ENCODE results near the gene MYRIP. TPM values are rescaled to one million over a fixed set of nuclear protein-coding genes. Genes with fewer than 3 reads are reported as not detected.
"Not testable (repeated sequence)": the region's sequence is repeated elsewhere in the genome, so short reads cannot be mapped to it uniquely, and the experiment has no call there.

The MYRIP gene
- total RNA-seq, 2 experiments from 2014 or later: not detected

DNA sequence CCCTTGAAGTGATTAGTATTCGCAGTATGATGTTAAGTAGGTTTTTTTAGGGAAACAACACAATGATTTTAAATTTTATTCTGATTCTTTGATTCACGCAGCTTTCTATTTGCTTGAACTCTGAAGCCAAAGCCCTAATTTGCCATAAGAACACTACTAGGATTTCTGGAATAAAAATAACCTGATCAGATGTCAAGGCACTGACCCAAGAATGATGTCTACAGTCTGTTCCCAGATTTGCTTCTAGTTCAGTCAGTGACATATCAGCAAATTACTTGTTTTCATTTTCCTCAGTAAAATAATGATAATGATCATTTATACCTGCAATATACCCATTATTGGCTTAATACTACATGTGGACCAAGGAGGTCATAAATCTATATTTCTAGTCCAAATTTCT is 320.6 kb downstream of the MYRIP start:
- no peaks in the 10 kb centered on the region for H3K4me1 Mint-ChIP-seq (ENCODE audit: low read depth)
- H3K27me3 Mint-ChIP-seq: peaks cover 3% of the 10 kb centered on the region
- DNase-seq: no peak
- ATAC-seq: no peak
- TF ChIP-seq, protein P1, sequence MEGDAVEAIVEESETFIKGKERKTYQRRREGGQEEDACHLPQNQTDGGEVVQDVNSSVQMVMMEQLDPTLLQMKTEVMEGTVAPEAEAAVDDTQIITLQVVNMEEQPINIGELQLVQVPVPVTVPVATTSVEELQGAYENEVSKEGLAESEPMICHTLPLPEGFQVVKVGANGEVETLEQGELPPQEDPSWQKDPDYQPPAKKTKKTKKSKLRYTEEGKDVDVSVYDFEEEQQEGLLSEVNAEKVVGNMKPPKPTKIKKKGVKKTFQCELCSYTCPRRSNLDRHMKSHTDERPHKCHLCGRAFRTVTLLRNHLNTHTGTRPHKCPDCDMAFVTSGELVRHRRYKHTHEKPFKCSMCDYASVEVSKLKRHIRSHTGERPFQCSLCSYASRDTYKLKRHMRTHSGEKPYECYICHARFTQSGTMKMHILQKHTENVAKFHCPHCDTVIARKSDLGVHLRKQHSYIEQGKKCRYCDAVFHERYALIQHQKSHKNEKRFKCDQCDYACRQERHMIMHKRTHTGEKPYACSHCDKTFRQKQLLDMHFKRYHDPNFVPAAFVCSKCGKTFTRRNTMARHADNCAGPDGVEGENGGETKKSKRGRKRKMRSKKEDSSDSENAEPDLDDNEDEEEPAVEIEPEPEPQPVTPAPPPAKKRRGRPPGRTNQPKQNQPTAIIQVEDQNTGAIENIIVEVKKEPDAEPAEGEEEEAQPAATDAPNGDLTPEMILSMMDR (IDR thresholded peaks at IDR 0.05): no peak
- no peaks in the 10 kb centered on the region for H3K36me3 Mint-ChIP-seq (ENCODE audit: low read depth)
- POLR2A ChIA-PET: no interaction called here
- no peaks in the 10 kb centered on the region for H3K9me3 Mint-ChIP-seq
- CTCF ChIA-PET: no interaction called here
- no peak overlapping the region for H3K4me3 Mint-ChIP-seq
- no peak overlapping the region for H3K27ac Mint-ChIP-seq
- intact Hi-C loops (cut with micrococcal nuclease): no loop called here

DNA sequence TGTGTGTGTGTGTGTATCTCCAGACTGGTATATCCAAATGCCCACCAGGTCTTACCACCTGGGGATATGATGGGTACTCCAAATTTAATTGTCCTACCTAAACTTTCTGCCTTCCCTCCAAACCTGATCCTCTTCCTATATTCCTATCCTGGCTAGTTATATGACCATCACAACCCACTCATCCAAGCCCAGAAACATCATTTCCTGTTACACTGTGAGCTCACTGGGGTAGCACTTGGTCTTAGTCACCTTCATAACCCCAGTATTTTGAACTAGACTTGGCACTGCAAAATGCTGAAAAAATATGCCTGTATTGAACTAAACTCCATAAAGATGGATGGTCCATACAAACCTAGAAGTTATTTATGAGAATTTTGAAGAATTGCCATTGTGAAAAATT is 321.3 kb downstream of the MYRIP start:
- H3K27ac Mint-ChIP-seq: no peak overlapping the region
- peaks cover under 1% of the 10 kb centered on the region for H3K9me3 Mint-ChIP-seq
- ChIA-PET CTCF (no interaction called here), POLR2A (no interaction called here)
- intact Hi-C loops (cut with micrococcal nuclease): no loop called here
- ATAC-seq (no peak), DNase-seq (no peak)
- H3K4me1 Mint-ChIP-seq (ENCODE audit: low read depth): no peaks in the 10 kb centered on the region
- H3K27me3 Mint-ChIP-seq: peaks cover 3% of the 10 kb centered on the region
- H3K36me3 Mint-ChIP-seq (ENCODE audit: low read depth): no peaks in the 10 kb centered on the region
- TF ChIP-seq, protein P1 (IDR thresholded peaks at IDR 0.05): no peak
- no peak overlapping the region for H3K4me3 Mint-ChIP-seq

DNA sequence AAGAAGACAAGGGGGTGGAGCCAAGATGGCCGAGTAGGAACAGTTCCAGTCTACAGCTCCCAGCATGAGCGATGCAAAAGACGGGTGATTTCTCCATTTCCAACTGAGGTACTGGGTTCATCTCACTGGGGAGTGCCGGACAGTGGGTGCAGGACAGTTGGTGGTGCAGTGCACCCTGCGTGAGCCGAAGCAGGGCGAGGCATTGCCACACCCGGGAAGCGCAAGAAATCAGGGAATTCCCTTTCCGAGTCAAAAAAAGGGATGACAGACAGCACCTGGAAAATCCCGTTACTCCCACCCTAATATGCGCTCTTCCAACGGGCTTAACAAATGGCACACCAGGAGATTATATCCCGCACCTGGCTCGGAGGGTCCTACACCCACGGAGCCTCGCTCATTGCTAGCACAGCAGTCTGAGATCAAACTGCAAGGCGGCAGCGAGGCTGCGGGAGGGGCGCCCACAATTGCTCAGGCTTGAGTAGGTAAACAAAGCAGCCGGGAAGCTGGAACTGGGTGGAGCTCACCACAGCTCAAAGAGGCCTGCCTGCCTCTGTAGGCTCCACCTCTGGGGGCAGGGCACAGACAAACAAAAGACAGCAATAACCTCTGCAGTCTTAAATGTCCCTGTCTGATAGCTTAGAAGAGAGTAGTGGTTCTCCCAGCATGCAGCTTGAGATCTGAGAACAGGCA is 324.6 kb downstream of the MYRIP start:
- not testable (repeated sequence) for H3K4me1 Mint-ChIP-seq (ENCODE audit: low read depth)

DNA sequence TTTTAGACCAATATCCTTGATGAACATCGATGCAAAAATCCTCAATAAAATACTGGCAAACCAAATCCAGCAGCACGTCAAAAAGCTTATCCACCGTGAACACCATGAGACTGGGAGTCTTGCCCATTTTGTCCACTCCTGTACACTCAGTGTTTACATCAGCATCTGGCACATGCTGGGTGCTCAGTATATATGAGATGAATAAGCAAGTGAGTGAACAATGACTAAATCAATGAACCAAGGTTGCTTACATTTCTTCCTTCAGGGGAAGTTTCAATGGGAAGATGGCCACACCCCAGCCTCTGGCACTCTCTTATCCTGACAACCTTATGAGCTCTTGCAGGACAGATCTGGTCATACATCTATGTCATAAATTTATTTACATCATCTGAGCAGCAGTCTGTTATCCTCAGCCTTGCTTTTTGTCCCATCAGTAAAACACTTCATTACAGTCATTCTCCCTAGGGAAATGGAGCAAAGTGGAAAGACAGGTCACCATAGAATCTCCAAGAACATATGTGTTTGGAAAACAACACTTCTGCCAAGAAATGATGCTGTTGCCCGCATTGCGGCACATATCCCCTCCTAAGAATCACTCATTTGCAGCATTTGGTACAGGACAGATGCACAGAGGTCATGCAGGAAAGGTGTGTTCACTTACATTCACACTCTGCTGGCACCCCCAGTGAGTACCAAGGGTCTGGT is 328.3 kb downstream of the MYRIP start:
- Mint-ChIP-seq H3K4me1 (ENCODE audit: low read depth) (no peaks in the 10 kb centered on the region), H3K36me3 (ENCODE audit: low read depth) (no peaks in the 10 kb centered on the region), H3K4me3 (no peak overlapping the region), H3K9me3 (peaks cover 5% of the 10 kb centered on the region), H3K27me3 (no peaks in the 10 kb centered on the region), H3K27ac (no peak overlapping the region)
- TF ChIP-seq, protein P1 (IDR thresholded peaks at IDR 0.05): no peak
- intact Hi-C loops (cut with micrococcal nuclease): no loop called here
- ATAC-seq (no peak), DNase-seq (no peak)
- ChIA-PET CTCF (no interaction called here), POLR2A (interaction anchor here (0.9 kb wide), 1 partner anchor 36 kb away, joined by 3 read pairs; no protein-coding TSS in a partner anchor)

More for the DNA sequence above, 324.6 kb downstream of the MYRIP start:
- ATAC-seq; H3K9me3 Mint-ChIP-seq; H3K27ac Mint-ChIP-seq; DNase-seq; CTCF ChIA-PET; H3K36me3 Mint-ChIP-seq (ENCODE audit: low read depth); H3K27me3 Mint-ChIP-seq; POLR2A ChIA-PET; intact Hi-C loops (cut with micrococcal nuclease); H3K4me3 Mint-ChIP-seq: not testable (repeated sequence)

GRCh38 chr3:40143283-40144090 is 334.1 kb downstream of the MYRIP start:
- Mint-ChIP-seq H3K4me1 (ENCODE audit: low read depth) (no peaks in the 10 kb centered on the region), H3K36me3 (ENCODE audit: low read depth) (no peaks in the 10 kb centered on the region), H3K4me3 (no peak overlapping the region), H3K9me3 (peaks cover 2% of the 10 kb centered on the region), H3K27me3 (peaks cover 3% of the 10 kb centered on the region), H3K27ac (no peak overlapping the region)
- ChIA-PET POLR2A (no interaction called here), CTCF (no interaction called here)
- intact Hi-C loops (cut with micrococcal nuclease): no loop called here
- TF ChIP-seq, protein P1 (IDR thresholded peaks at IDR 0.05): no peak
- DNase-seq: no peak
- no peak for ATAC-seq

Measured in activated CD8-positive, alpha-beta T cell treated with anti-CD3 and anti-CD28 coated beads for 36 hours (primary cell).